A549 (cell line): Measurements from ENCODE around the gene SIN3A. TPM values are rescaled to one million over a fixed set of nuclear protein-coding genes. Genes with fewer than 3 reads are reported as not detected.

Experiments used
- ATAC-seq, 2 experiments: fragments of 200-7000 bp in 1 of 2; fragments of >200 bp in 1 of 2; cut with Nextera tagmentation in 1 of 2; cut with Tn5 transposase in 1 of 2; 3 replicates each; pipeline versions ENCODE4 v1.8.0 to v1.9.1; 2018 to 2020; ENCODE audit warnings: mild to moderate bottlenecking in 1 of 2, moderate library complexity in 1 of 2
- CTCF ChIA-PET: fragments of 300-600 bp; sonication (Branson Sonifier 250); formaldehyde crosslinking; extraction: SDS; loops from one replicate; lab custom pipeline; 2021; ENCODE audit warnings: antibody characterized with exemption, inconsistent platforms; lab: Yijun Ruan, JAX
- POLR2A ChIA-PET: fragments of 350-600 bp; formaldehyde crosslinking; extraction: SDS; loops from one replicate; lab custom pipeline; 2021; ENCODE audit warnings: antibody characterized with exemption, inconsistent platforms; lab: Yijun Ruan, JAX
- DNase-seq, 2 experiments: peaks; one replicate each; pipeline versions ENCODE4 v3.0.0 to v3.0.0-alpha.2; 2011 to 2016; ENCODE audit warnings: low read depth in 1 of 2, low spot score in 1 of 2
- FAIRE-seq: peaks from 2 replicates; lab custom pipeline; 2011; peaks lifted over from hg19 to GRCh38; lab: Jason Lieb, UNC
- H3K27ac ChIP-seq, 2 experiments: fragments of >200 bp; sonication (Bioruptor Twin); formaldehyde crosslinking; 3 replicates each; pipeline ENCODE4 v1.5.1; 2016 to 2017
- H3K4me1 ChIP-seq: fragments of >200 bp; sonication (Bioruptor Twin); formaldehyde crosslinking; 3 replicates; pipeline ENCODE4 v1.6.1; 2016
- H3K4me2 ChIP-seq: fragments of >200 bp; sonication (Bioruptor Twin); formaldehyde crosslinking; 3 replicates; pipeline ENCODE4 v1.6.1; 2016
- H3K4me3 ChIP-seq: fragments of >200 bp; sonication (Bioruptor Twin); formaldehyde crosslinking; 3 replicates; pipeline ENCODE4 v1.5.1; 2016
- H3K9me3 ChIP-seq: fragments of >200 bp; sonication (Bioruptor Twin); formaldehyde crosslinking; 3 replicates; pipeline ENCODE4 v1.6.1; 2016
- ATOH8 ChIP-seq: fragments of 250-450 bp; sonication (Bioruptor Pico); IDR thresholded peaks from 2 replicates; pipeline ENCODE4 v1.5.0; 2020; ENCODE audit warnings: low read depth, mild to moderate bottlenecking, moderate library complexity
- BCL3 ChIP-seq: fragments of >200 bp; sonication (Bioruptor Twin); formaldehyde crosslinking; IDR thresholded peaks from 3 replicates; pipeline ENCODE4 v1.6.1; 2016
- BHLHE40 ChIP-seq: IDR thresholded peaks from 2 replicates; pipeline ENCODE4 v1.6.1; 2012; ENCODE audit warnings: low read depth, low read length, inconsistent platforms
- CHD2 ChIP-seq: fragments of 150-350 bp; IDR thresholded peaks from 2 replicates; pipeline ENCODE4 v1.6.1; 2014; ENCODE audit warnings: low read length; ENCODE audit not compliant: partially characterized antibody
- CTCF ChIP-seq: fragments of >200 bp; sonication (Bioruptor Twin); formaldehyde crosslinking; IDR thresholded peaks from 3 replicates; pipeline ENCODE4 v1.5.1; 2016
- EHF ChIP-seq: fragments of 250-450 bp; sonication (Bioruptor Pico); IDR thresholded peaks from 2 replicates; pipeline ENCODE4 v1.5.0; 2020; ENCODE audit warnings: mild to moderate bottlenecking
- EP300 ChIP-seq, 2 experiments: fragments of >200 bp; sonication (Bioruptor Twin); formaldehyde crosslinking; IDR thresholded peaks; 2 replicates in 1 of 2; 3 replicates in 1 of 2; pipeline ENCODE4 v1.6.1; 2016 to 2017
- ESRRA ChIP-seq: fragments of 150-350 bp; IDR thresholded peaks from 2 replicates; pipeline ENCODE4 v1.6.1; 2014; ENCODE audit warnings: mild to moderate bottlenecking, low read length, borderline replicate concordance
- FOXS1 ChIP-seq: fragments of 250-450 bp; sonication (Bioruptor Pico); IDR thresholded peaks from 2 replicates; pipeline ENCODE4 v1.5.0; 2020; ENCODE audit warnings: mild to moderate bottlenecking, moderate library complexity
- GATA3 ChIP-seq: IDR thresholded peaks from 2 replicates; pipeline ENCODE4 v1.6.1; 2012; ENCODE audit warnings: borderline replicate concordance
- HOXB5 ChIP-seq: fragments of 250-450 bp; sonication (Bioruptor Pico); IDR thresholded peaks from 2 replicates; pipeline ENCODE4 v1.5.0; 2020; ENCODE audit warnings: mild to moderate bottlenecking, moderate library complexity
- JUNB ChIP-seq: fragments of >200 bp; sonication (Bioruptor Twin); formaldehyde crosslinking; IDR thresholded peaks from 2 replicates; pipeline ENCODE4 v1.6.1; 2016
- KDM1A ChIP-seq: fragments of 200-600 bp; sonication (generic); IDR thresholded peaks from 2 replicates; pipeline ENCODE4 v1.6.1; 2016; ENCODE audit warnings: low read depth, mild to moderate bottlenecking
- MAFK ChIP-seq: fragments of 450-650 bp; IDR thresholded peaks from 2 replicates; pipeline ENCODE4 v1.6.1; 2014; ENCODE audit not compliant: partially characterized antibody
- MAX ChIP-seq: IDR thresholded peaks from 2 replicates; pipeline ENCODE4 v1.6.1; 2012
- MAZ ChIP-seq: fragments of 150-350 bp; IDR thresholded peaks from 2 replicates; pipeline ENCODE4 v1.6.1; 2014; ENCODE audit warnings: antibody characterized with exemption, low read depth, low read length, borderline replicate concordance
- MYC ChIP-seq: IDR thresholded peaks from 2 replicates; pipeline ENCODE4 v1.6.1; 2012; ENCODE audit warnings: mild to moderate bottlenecking, inconsistent platforms, low read length, improper control_type of control experiment, borderline replicate concordance
- NFE2L2 ChIP-seq: fragments of 150-350 bp; conservative IDR thresholded peaks from 2 replicates; pipeline ENCODE4 v1.6.1; 2014; ENCODE audit warnings: low read length
- NPAS2 ChIP-seq: fragments of 250-450 bp; sonication (Bioruptor Pico); IDR thresholded peaks from 2 replicates; pipeline ENCODE4 v1.8.0; 2022; ENCODE audit warnings: mild to moderate bottlenecking, moderate library complexity, borderline replicate concordance
- NR3C1 ChIP-seq: fragments of >200 bp; sonication (Bioruptor Twin); formaldehyde crosslinking; IDR thresholded peaks from 3 replicates; pipeline ENCODE4 v1.6.1; 2017
- PHF8 ChIP-seq: fragments of 200-600 bp; sonication (generic); IDR thresholded peaks from 2 replicates; pipeline ENCODE4 v1.6.1; 2016; ENCODE audit warnings: low read depth, mild to moderate bottlenecking, antibody characterized with exemption, moderate library complexity, borderline replicate concordance
- RAD21 ChIP-seq, 2 experiments: fragments of >200 bp in 1 of 2; sonication (Bioruptor Twin) in 1 of 2; formaldehyde crosslinking in 1 of 2; IDR thresholded peaks in 1 of 2; conservative IDR thresholded peaks in 1 of 2; 2 replicates in 1 of 2; 3 replicates in 1 of 2; pipeline ENCODE4 v1.6.1; 2012 to 2018; ENCODE audit warnings: inconsistent platforms in 1 of 2
- RARB ChIP-seq: fragments of 250-450 bp; sonication (Bioruptor Pico); IDR thresholded peaks from 2 replicates; pipeline ENCODE4 v1.8.0; 2021; ENCODE audit warnings: mild to moderate bottlenecking, moderate library complexity
- RCOR1 ChIP-seq: fragments of 150-350 bp; IDR thresholded peaks from 2 replicates; pipeline ENCODE4 v1.6.1; 2014; ENCODE audit warnings: antibody characterized with exemption, low read length, low read depth
- RNF2 ChIP-seq: fragments of 200-600 bp; sonication (generic); IDR thresholded peaks from 2 replicates; pipeline ENCODE4 v1.6.1; 2016; ENCODE audit warnings: low read depth, mild to moderate bottlenecking, antibody characterized with exemption, moderate library complexity, borderline replicate concordance
- SMC3 ChIP-seq: fragments of >200 bp; sonication (Bioruptor Twin); formaldehyde crosslinking; IDR thresholded peaks from 3 replicates; pipeline ENCODE4 v1.6.1; 2018; ENCODE audit warnings: inconsistent platforms
- SREBF2 ChIP-seq: fragments of 450-650 bp; IDR thresholded peaks from 2 replicates; pipeline ENCODE4 v1.6.1; 2014; ENCODE audit warnings: mild to moderate bottlenecking, moderate library complexity
- TFCP2L1 ChIP-seq: fragments of 250-450 bp; sonication (Bioruptor Pico); IDR thresholded peaks from 2 replicates; pipeline ENCODE4 v1.5.0; 2021; ENCODE audit warnings: mild to moderate bottlenecking
- ZC3H11A ChIP-seq: fragments of 450-650 bp; IDR thresholded peaks from 2 replicates; pipeline ENCODE4 v1.6.1; 2014; ENCODE audit warnings: antibody characterized with exemption, mild to moderate bottlenecking
- ZFP36 ChIP-seq: fragments of 450-650 bp; IDR thresholded peaks from 2 replicates; pipeline ENCODE4 v1.6.1; 2014; ENCODE audit warnings: borderline replicate concordance; ENCODE audit not compliant: partially characterized antibody
- ZNF302 ChIP-seq: fragments of 250-450 bp; sonication (Bioruptor Pico); IDR thresholded peaks from 2 replicates; pipeline ENCODE4 v1.9.0; 2021; ENCODE audit warnings: inconsistent platforms, mild to moderate bottlenecking, moderate library complexity
- WGBS: methylation state at CpG from one replicate; pipeline ENCODE4 v1.1.6; 2017; ENCODE audit errors: missing lambda C conversion rate; 5-methylcytosine and 5-hydroxymethylcytosine counted together
- polyA plus RNA-seq, 4 experiments: library from polyadenylated mRNA; depleted of rRNA in 3 of 4; stranded (reverse); fragments of >200 nt; fragmentation: RNase III in 1 of 4; extraction: RNeasy Plus Mini Kit Qiagen cat#74134 plus additional on column Dnase treatment in 1 of 4; gene quantifications; 2 replicates in 3 of 4; 3 replicates in 1 of 4; pipeline ENCODE4 v1.2.3, GENCODE V29; 2011 to 2017

The SIN3A gene
- polyA plus RNA-seq, 2 of the 4 experiments (the other 2 are of a cell fraction) = 35.9 to 48.7 TPM

GRCh38 chr15:75430259-75430658, 21.2 kb downstream of the SIN3A start:
- ChIA-PET POLR2A (no interaction called here), CTCF (no interaction called here)
- no peak for ATAC-seq
- TF ChIP-seq ATOH8 (no peak), SMC3 (no peak), CTCF (no peak), RNF2 (no peak), HOXB5 (no peak), MAFK (no peak), RCOR1 (no peak), ZNF302 (CRISPR knock-in tag) (no peak), EHF (CRISPR knock-in tag) (no peak), NR3C1 (no peak), TFCP2L1 (CRISPR knock-in tag) (no peak), MAZ (no peak), BHLHE40 (no peak), RARB (no peak), PHF8 (no peak), NPAS2 (CRISPR knock-in tag) (no peak), ZC3H11A (no peak), ESRRA (no peak), FOXS1 (CRISPR knock-in tag) (no peak)
- no peaks in the 10 kb centered on the region for H3K4me1 ChIP-seq
- H3K4me3 ChIP-seq = no peak overlapping the region
- H3K4me2 ChIP-seq = no peak overlapping the region
- no peak for FAIRE-seq
- H3K9me3 ChIP-seq = no peaks in the 10 kb centered on the region
- no peak overlapping the region for H3K27ac ChIP-seq
- DNase-seq = no peak
- 91% methylated on average over 7 of the region's 7 CpGs for WGBS

GRCh38 chr15:75428152-75428551, 23.3 kb downstream of the SIN3A start:
- ChIA-PET CTCF (no interaction called here), POLR2A (no interaction called here)
- Histone ChIP-seq H3K4me2 (no peak overlapping the region), H3K27ac (no peak overlapping the region), H3K9me3 (no peaks in the 10 kb centered on the region), H3K4me1 (no peaks in the 10 kb centered on the region), H3K4me3 (no peak overlapping the region)
- ATAC-seq (no peak), DNase-seq (no peak), FAIRE-seq (no peak)
- TF ChIP-seq NFE2L2 (no peak), EP300 (IDR thresholded peaks at IDR 0.05) (no peak), GATA3 (no peak), JUNB (no peak), MAX (no peak), SMC3 (no peak), ZFP36 (no peak)
- 87% methylated on average over 3 of the region's 3 CpGs for WGBS

GRCh38 chr15:75425966-75426500, 25.5 kb downstream of the SIN3A start:
- DNase-seq = no peak
- H3K4me2 ChIP-seq = no peak overlapping the region
- ATAC-seq = no peak
- ChIA-PET CTCF (interaction anchor here (0.6 kb wide), 2 partner anchors 88 to 109 kb away, joined by 5 to 6 read pairs; no protein-coding TSS in a partner anchor), POLR2A (no interaction called here)
- H3K4me1 ChIP-seq = peaks cover 4% of the 10 kb centered on the region; the same call in 2 of the 3 replicates
- H3K27ac ChIP-seq = no peak overlapping the region
- peak; percentile 23 for FAIRE-seq
- no peak overlapping the region for H3K4me3 ChIP-seq
- 85% methylated on average over 3 of the region's 3 CpGs for WGBS
- no peaks in the 10 kb centered on the region for H3K9me3 ChIP-seq
- TF ChIP-seq CTCF (no peak), SREBF2 (no peak), MAZ (no peak), CHD2 (no peak), RAD21 (conservative IDR thresholded peaks at IDR 0.05 in 1 of 2, IDR thresholded peaks at IDR 0.05 in 1 of 2) (no peak), PHF8 (no peak), EHF (CRISPR knock-in tag) (no peak), MYC (no peak), BCL3 (no peak), KDM1A (no peak)
